Measurements from ENCODE around the gene OR2A14.
A peak's percentile ranks its signal among the peaks of the same experiment; 100 is the strongest.
"Not testable (repeated sequence)": the region's sequence is repeated elsewhere in the genome, so short reads cannot be mapped to it uniquely, and the experiment has no call there.

OR2A14 gene

DNA sequence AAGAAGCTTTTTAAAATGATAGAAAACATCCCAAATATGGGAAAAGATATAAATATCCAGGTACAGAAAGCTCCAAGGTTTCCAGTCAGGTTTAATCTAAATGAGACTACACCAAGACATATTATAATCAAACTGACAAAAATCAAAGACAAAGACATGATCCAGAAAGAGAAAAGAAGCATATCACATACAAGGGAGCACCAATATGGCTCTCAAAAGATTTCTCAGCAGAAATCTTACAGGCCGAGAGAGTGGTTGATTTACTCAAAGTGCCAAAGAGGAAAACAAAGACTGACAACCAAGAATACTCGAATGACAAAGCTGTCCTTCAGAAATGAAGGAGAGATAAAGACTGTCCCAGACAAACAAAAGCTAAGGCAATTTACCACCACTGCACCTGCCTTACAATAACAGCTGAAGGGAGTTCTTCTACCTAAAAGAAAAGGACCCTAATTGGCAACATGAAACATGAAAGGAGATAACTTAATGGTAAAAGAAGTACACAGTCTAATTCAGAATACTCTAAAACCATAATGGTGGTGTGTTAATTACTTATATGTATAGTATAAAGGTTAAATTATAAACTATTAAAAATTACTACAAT is 25.4 kb downstream of the OR2A14 start:
- Histone ChIP-seq H3K9me3 (peaks cover 3 to 30% (median 12%) of the 10 kb centered on the region in 3 donors), H3K36me3 (no peaks in the 10 kb centered on the region), H3K27me3 (no peaks in the 10 kb centered on the region), H3K4me1 (no peaks in the 10 kb centered on the region), H3K4me3 (no peak overlapping the region), H3K27ac (no peak overlapping the region)
- DNase-seq, result no peak
- TF ChIP-seq, protein P1, sequence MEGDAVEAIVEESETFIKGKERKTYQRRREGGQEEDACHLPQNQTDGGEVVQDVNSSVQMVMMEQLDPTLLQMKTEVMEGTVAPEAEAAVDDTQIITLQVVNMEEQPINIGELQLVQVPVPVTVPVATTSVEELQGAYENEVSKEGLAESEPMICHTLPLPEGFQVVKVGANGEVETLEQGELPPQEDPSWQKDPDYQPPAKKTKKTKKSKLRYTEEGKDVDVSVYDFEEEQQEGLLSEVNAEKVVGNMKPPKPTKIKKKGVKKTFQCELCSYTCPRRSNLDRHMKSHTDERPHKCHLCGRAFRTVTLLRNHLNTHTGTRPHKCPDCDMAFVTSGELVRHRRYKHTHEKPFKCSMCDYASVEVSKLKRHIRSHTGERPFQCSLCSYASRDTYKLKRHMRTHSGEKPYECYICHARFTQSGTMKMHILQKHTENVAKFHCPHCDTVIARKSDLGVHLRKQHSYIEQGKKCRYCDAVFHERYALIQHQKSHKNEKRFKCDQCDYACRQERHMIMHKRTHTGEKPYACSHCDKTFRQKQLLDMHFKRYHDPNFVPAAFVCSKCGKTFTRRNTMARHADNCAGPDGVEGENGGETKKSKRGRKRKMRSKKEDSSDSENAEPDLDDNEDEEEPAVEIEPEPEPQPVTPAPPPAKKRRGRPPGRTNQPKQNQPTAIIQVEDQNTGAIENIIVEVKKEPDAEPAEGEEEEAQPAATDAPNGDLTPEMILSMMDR (IDR thresholded peaks at IDR 0.05), result no peak
- intact Hi-C loops (cut with DNase I; ENCODE audit: low total_unique reads), result no loop called here

DNA sequence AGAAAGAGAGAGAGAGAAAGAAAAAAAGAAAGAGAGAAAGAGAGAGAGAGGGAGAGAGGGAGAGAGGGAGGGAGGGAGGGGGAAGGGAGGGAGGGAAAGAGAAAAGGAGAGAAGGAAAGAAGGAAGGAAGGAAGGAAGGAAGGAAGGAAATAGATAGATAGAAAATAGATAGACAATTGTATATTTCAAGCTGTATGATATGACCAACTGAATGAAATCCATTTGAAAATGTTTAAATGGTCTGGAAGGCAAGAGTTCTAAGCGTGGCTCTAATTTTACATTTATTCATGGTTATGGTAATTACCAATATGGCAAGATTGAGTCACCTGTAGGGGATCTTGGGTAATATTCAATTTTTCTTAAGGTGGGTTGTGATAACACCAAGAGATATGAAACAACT is 35.9 kb downstream of the OR2A14 start:
- H3K36me3 ChIP-seq, result no peaks in the 10 kb centered on the region
- TF ChIP-seq, protein P1 (IDR thresholded peaks at IDR 0.05), result no peak
- no peak overlapping the region for H3K4me3 ChIP-seq
- intact Hi-C loops (cut with DNase I; ENCODE audit: low total_unique reads), result no loop called here
- H3K4me1 ChIP-seq, result no peaks in the 10 kb centered on the region
- no peaks in the 10 kb centered on the region for H3K9me3 ChIP-seq
- H3K27ac ChIP-seq, result no peak overlapping the region
- no peak for DNase-seq
- H3K27me3 ChIP-seq, result no peaks in the 10 kb centered on the region

DNA sequence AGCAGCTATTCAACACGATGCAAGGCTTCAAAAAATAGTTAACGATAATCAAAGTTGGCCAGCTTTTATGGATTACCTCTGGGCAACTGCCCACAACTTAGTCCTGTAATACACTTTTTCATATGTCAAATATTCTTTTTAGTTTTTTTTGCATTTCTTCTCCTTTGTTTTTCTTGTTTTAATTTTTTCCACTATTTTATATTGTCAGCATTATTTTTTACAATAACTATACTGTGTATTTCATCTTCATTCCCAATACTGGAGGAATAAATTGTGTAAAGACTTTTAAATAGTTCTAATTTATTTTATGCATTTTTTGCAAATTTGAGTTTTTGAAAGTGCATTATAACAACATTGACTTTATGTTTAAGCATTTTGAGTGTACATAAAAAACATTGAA is 41.8 kb downstream of the OR2A14 start:
- TF ChIP-seq, protein P1 (IDR thresholded peaks at IDR 0.05), result no peak
- Histone ChIP-seq H3K4me1 (no peaks in the 10 kb centered on the region), H3K4me3 (no peak overlapping the region), H3K36me3 (no peaks in the 10 kb centered on the region), H3K27me3 (no peaks in the 10 kb centered on the region), H3K9me3 (no peaks in the 10 kb centered on the region), H3K27ac (no peak overlapping the region)
- DNase-seq, result no peak
- intact Hi-C loops (cut with DNase I; ENCODE audit: low total_unique reads), result no loop called here

DNA sequence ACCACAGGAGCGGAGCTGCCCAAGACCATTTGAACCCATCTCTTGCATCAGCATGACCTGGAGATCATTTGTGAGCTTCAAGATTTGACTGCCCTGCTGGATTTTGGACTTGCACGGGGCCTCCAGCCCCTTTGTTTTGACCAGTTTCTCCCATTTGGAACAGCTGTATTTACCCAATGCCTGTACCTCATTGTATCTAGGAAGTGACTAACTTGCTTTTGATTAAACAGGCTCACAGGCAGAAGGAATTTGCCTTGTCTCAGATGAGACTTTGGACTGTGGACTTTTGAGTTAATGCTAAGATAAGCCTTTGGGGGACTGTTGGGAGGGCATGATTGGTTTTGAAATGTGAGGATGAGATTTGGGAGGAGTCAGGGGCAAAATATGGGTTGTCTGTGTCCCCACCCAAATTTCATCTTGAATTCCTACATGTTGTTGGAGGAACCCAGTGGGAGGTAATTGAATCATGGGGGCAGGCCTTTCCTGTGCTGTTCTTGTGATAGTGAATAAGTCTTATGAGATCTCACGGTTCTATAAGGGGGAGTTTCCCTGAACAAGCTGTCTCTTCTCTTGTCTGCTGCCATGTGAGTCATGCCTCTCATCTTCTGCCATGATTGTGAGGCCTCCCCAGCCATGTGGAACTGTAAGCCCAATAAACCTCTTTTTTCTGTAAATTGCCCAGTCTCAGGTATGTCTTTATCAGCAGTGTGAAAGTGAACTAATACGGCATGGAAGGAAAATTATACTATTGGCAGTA is 48.8 kb downstream of the OR2A14 start:
- DNase-seq; H3K9me3 ChIP-seq; H3K27ac ChIP-seq; H3K4me3 ChIP-seq; H3K4me1 ChIP-seq; H3K27me3 ChIP-seq; intact Hi-C loops (cut with DNase I; ENCODE audit: low total_unique reads); H3K36me3 ChIP-seq: not testable (repeated sequence)

DNA sequence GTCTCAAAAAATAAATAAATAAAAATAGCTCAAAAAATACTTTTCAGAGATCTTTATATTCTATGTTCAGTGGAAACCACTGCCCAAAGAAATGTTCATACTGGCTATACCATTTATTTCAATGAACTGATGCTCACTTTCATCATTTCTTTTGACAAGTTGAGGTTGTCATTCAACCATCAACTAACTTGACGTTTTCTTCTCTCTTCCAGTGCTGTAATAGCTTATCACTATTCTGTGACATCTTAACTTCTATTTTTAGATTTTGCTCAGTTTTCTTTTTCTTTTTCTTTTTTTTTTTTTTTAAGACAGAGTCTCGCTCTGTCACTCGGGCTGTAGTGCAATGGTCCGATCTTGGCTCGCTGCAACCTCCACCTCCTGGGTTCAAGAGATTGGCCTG is 51.6 kb downstream of the OR2A14 start:
- no peaks in the 10 kb centered on the region for H3K36me3 ChIP-seq
- H3K27me3 ChIP-seq, result no peaks in the 10 kb centered on the region
- no peaks in the 10 kb centered on the region for H3K9me3 ChIP-seq
- no peak overlapping the region for H3K27ac ChIP-seq
- TF ChIP-seq, protein P1 (IDR thresholded peaks at IDR 0.05), result no peak
- H3K4me3 ChIP-seq, result no peak overlapping the region
- DNase-seq, result no peak
- intact Hi-C loops (cut with DNase I; ENCODE audit: low total_unique reads), result no loop called here
- no peaks in the 10 kb centered on the region for H3K4me1 ChIP-seq

DNA sequence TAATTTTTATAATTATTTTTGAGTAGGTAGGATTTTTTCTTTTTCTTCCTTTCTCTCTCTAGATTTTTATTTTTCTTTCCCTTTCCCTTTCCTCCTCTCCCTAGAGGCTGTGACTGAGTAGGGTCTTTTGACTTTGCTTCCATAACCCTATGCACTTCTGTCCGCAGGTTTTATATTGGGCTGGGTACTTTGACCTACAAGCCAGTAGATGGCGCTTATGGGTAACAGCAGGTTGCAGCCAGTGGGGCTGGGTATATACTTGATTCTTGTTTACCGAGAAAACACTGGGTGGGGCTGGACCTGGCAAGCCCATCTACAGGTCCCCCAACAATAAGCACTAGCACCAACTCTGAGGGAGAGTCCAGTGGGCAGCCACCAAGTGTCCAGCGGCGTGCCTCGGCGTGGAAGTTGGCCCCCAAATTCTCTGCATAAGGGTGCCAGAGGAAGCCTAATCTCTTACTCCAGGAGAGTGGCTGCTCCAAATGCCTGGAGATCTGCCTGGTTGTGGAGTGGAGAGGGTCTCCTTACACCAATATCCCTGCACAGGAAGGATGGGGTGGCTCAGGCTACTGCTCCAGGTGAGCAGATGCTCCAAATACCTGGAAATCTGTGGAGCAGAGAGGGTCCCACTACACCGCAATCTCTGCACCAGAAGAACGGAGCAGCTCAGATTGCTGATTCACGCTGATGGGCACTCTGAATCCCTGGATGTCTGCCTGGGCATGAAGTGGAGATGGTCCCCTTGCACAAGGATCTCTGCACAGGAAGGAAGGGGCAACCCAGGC is 55.6 kb downstream of the OR2A14 start:
- H3K4me1 ChIP-seq; H3K27me3 ChIP-seq; H3K9me3 ChIP-seq; H3K36me3 ChIP-seq; DNase-seq; H3K4me3 ChIP-seq; H3K27ac ChIP-seq; intact Hi-C loops (cut with DNase I; ENCODE audit: low total_unique reads): not testable (repeated sequence)
- TF ChIP-seq, protein P1 (IDR thresholded peaks at IDR 0.05), result peak in 1 of 2 experiments; percentile 17

DNA sequence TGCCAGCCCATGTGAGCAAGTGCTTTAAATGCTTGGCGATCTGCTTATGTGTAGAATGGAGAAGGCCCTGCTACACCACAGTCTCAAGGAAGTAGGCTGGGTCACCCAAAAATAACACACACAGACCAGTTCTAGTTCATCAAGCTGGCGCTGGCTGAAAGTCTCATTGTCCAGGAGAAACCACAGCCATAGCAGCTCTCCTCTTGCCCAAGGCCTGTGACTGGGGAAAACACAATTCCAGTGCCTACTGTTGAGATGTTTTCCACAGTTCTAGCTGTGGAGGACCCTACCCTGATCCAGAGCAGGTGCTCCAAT is 56.1 kb downstream of the OR2A14 start:
- not testable (repeated sequence) for DNase-seq, H3K27ac ChIP-seq

More for the DNA sequence above, 56.1 kb downstream of the OR2A14 start:
- intact Hi-C loops (cut with DNase I; ENCODE audit: low total_unique reads); H3K27me3 ChIP-seq; H3K36me3 ChIP-seq; H3K9me3 ChIP-seq; H3K4me3 ChIP-seq; H3K4me1 ChIP-seq: not testable (repeated sequence)

Data from tibial artery (tissue), 4 donors.